ENCODE results near the gene PRRG2.

PRRG2 gene

DNA sequence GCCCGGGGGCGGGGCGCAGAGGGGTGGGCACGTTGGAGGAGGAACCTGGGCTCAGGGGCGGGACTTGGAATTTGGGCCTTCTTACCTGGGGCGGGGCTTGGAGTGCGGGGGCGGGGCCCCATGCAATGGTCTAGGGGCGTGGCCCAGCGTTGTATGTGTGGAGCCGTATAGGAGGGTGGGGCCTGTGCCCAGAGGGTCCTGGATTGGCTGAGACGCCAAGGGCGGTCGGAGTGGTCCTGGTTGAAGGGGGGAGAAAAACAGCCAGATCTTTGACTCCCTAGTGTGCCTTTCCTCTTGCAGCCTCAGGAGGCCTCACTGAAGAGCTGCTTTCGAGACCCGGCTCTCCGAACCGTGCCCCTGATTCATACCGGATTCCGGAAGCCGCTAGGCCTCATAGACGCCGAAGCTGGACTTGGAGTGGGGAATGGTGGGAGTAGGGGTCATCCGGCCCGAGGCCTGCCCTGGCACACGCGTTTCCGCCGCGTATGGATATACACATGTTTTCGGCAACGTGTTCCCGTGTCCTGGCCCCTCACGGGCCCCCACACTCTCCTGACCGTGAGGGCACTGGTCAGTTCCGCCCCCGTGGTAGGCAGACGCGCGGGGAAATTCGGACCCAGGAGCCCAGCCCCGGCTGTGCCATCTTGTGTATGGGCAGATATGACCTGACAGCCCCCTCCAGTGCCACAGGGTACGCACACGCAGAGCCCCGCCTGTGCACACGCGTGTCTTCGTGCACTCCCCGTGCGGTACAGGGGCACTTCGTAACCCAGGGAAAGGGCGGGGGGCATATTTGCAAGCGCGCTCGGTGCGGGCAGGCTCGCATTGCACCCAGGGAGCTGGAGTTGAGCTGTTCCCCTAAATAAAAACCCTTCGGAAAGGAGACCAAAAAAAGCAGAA, 9.2 kb downstream of the PRRG2 start:
- DNase-seq: peak; percentile 87

GRCh38 chr19:49590971-49591730, 10.0 kb downstream of the PRRG2 start, which contains the start of gene PRR12:
Gene PRR12, plus strand, starts transcription at chr19:49591182. Its CDS starts 473 bp downstream, at chr19:49591655.
- peak; percentile 66 for DNase-seq

DNA sequence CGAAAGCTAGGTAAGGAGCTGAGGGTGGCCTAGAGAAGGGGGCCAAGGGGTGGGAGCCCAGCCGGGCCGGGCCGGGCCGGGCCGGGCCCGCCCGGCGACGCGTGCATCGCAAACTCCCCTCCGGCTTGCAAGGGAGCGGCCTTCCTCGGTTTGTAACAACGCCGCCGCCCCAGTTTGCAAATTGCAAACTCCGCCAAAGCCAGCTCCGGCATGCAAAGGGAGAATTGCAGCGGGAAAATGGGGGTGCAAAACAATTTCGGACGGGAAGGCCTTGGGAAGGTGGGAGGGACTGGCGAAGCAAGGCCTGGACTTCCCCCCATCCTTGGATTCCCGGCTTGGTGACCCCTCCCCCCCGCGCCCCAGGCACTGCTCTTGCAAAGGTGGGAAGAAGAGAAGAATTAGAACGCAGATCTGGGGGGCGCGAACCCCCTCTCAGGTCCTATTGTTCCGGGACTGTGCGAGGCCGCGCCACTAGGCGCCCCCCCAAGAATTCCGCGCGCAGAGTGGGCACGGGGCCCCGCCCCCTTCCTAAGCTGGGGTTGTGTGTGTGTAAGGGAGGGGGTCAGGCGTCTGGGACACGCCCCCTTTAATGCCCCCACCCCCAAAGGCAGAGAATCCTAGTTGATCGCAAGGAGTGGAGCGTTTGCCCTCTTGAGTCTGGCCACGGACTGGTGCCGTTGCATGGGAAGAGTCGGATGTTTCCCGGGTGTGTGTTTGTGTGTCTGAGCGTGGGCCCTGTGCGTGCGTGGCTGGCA, 10.8 kb downstream of the PRRG2 start:
- DNase-seq: no peak

- no peak for DNase-seq
Observed at GRCh38 chr19:49592486-49593232, 11.5 kb downstream of the PRRG2 start.

- DNase-seq: peak; percentile 92
Observed at GRCh38 chr19:49593233-49594113, 12.4 kb downstream of the PRRG2 start.

DNA sequence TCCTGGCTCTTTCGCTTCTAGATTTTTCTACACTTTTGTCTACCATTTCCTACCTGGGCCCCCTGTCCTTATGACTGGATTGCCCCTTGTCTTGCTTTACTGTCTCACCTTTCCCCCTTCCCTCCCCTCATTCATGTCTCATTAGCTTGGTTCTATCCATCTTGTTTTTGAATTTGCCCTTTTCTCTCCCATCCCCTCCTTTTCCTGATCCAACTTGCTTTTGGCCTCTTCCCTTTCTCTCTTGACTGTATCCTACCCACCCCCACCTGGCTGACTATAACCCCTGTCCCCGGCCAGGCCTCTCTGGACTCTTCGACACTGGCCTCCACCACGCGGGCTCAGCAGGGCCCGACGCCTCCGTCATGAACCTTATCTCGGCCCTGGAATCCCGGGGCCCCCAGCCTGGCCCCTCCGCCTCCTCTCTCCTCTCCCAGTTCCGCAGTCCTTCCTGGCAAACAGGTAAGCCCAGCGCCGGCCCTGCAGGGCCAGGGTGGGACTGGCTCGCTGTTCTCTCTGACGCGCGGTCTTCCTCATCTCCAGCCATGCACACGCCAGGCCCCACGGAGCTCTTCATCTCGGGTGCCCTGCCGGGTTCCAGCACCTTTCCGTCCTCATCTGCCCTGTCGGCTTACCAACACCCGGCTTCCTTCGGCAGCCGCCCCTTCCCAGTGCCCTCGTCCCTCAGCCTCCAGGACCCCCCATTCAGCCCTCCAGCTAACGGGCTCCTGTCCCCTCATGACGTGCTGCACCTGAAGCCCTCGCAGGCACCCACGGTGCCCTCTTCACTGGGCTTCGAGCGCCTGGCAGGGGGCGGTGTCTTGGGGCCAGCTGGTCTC, 13.3 kb downstream of the PRRG2 start:
- no peak for DNase-seq

GRCh38 chr19:49594993-49595818, 14.1 kb downstream of the PRRG2 start:
- DNase-seq: no peak

DNA sequence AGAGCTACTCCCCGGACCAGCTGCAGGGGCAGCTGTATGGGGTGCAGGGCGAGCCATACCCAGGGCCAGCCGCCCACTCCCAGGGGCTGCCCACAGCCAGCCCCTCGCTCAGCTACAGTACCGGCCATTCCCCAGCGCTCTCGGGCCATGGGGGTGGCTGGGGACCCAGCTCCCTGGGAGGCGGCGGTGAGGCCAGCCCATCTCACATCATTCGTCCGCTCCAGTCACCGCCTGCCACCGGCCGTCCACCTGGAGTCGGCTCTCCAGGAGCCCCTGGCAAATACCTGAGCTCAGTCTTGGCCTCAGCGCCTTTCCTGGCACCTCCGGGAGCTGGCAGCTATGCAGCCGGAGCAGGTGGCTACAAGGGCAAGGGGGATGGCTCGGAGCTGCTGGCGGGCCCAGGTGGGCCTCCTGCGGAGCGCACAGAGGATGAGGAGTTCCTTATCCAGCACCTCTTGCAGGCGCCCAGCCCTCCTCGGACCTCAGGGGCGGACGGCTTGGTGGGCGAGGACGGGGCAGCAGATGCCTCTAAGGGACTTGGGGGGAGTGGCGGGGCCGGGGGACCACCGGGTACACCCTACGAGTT, 14.8 kb downstream of the PRRG2 start:
- no peak for DNase-seq

- DNase-seq: no peak
Observed at GRCh38 chr19:49596407-49596806, 15.3 kb downstream of the PRRG2 start.

GRCh38 chr19:49596954-49597702, 16.0 kb downstream of the PRRG2 start:
- DNase-seq: no peak

- DNase-seq: no peak
Observed at GRCh38 chr19:49597703-49597974, 16.5 kb downstream of the PRRG2 start.

DNA sequence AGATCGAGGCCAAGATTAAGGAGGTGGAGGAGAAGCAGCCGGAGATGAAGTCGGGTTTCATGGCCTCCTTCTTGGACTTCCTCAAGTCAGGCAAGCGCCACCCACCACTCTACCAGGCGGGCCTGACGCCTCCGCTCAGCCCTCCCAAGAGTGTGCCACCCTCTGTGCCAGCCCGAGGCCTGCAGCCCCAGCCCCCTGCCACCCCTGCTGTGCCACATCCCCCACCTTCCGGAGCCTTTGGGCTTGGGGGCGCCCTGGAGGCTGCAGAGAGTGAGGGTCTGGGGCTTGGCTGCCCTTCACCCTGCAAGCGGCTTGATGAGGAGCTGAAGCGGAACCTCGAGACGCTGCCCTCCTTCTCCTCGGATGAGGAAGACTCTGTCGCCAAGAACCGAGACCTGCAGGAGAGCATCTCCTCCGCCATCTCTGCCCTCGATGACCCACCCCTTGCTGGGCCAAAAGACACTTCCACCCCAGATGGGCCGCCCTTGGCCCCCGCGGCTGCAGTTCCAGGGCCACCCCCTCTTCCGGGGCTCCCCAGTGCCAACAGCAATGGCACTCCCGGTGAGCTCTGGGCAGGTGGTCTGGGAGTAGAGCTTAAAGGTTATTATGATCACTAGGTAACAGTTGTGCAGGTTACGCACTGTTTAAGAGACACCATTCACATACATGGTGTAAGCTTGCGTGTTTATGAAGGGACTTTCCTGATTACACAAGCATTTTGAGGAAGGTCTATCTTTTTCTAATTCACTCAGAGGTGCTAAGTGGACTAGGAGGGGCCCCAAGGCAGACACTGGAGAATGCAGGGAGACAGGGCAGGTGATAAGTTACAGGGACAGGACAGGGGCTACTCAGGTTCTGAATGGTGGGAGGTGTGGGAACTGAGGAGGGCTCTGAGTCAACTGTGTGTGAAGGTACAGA, 18.5 kb downstream of the PRRG2 start:
- DNase-seq: no peak

DNA sequence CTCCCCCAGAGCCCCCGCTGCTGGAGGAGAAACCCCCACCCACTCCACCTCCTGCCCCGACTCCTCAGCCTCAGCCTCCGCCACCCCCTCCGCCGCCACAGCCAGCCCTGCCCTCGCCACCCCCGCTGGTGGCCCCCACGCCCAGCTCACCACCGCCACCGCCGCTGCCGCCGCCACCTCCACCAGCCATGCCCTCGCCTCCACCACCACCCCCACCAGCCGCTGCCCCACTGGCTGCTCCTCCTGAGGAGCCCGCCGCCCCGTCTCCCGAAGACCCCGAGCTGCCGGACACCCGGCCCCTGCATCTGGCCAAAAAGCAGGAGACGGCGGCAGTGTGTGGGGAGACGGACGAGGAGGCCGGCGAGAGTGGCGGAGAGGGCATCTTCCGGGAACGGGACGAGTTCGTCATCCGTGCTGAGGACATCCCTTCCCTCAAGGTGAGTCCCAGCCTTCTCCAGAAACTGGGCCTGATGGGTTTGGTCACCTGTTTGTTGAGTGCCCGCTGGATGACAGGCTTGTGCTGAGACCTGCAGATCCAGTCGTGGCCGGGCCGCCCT, 20.4 kb downstream of the PRRG2 start:
- DNase-seq: no peak

DNA sequence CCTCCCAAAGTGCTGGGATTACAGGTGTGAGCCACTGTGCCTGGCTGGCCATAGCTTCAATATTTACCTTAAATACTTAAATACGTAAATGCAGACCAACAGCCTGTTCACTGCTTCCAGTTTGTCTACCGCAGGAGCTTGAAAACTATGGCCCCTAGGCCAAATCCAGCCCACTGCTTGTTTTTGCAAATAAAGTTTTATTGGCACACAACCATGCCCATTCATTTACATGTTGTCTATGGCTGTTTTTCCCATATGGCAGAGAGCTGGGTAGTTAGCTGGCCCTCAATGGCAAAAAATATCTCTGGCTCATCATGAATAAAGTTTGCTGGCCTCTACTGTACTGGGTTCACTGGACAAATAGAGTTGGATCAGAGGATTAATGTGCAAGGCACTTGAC, 21.7 kb downstream of the PRRG2 start:
- DNase-seq: no peak

DNA sequence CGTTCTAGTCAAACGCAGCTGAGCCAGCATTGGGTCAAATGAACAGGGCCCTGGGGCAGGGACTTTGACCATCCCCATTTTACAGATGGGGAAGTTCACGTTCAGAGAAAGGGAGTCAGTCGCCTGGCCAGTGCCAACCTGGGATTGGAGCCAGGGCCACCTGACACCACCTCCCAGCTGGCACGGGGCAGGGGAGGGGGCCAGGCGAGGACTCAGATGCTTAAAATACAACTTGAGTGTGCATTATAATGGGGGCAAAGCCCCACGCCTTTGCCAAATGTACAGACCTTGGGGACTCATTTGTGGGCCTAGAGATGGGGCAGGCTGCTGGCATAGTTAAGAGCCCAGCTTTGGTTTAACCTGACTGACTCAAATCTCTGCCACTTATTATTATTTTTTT, 24.5 kb downstream of the PRRG2 start:
- DNase-seq: no peak

- DNase-seq: no peak
Observed at GRCh38 chr19:49609499-49610092, 28.5 kb downstream of the PRRG2 start.

- DNase-seq: no peak
Observed at GRCh38 chr19:49613374-49613773, 32.3 kb downstream of the PRRG2 start.

Data from activated CD4-positive, CD25-positive, alpha-beta regulatory T cell treated with anti-CD3 and anti-CD28 coated beads, Interleukin-2, amount 50 U/mL, for 72 hours (primary cell).